ENCODE results near the gene ERAP2. TPM values are rescaled to one million over a fixed set of nuclear protein-coding genes. Genes with fewer than 3 reads are reported as not detected.

ERAP2 gene
- polyA plus RNA-seq, 1 experiment, result 9.2 TPM

- TF ChIP-seq, protein P1, sequence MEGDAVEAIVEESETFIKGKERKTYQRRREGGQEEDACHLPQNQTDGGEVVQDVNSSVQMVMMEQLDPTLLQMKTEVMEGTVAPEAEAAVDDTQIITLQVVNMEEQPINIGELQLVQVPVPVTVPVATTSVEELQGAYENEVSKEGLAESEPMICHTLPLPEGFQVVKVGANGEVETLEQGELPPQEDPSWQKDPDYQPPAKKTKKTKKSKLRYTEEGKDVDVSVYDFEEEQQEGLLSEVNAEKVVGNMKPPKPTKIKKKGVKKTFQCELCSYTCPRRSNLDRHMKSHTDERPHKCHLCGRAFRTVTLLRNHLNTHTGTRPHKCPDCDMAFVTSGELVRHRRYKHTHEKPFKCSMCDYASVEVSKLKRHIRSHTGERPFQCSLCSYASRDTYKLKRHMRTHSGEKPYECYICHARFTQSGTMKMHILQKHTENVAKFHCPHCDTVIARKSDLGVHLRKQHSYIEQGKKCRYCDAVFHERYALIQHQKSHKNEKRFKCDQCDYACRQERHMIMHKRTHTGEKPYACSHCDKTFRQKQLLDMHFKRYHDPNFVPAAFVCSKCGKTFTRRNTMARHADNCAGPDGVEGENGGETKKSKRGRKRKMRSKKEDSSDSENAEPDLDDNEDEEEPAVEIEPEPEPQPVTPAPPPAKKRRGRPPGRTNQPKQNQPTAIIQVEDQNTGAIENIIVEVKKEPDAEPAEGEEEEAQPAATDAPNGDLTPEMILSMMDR (IDR thresholded peaks at IDR 0.05; ENCODE audit: insufficient read depth, low read depth, low read length), result no peak
- Histone ChIP-seq H3K36me3 (ENCODE audit: control insufficient read depth, insufficient read depth, low read length) (no peaks in the 10 kb centered on the region), H3K4me3 (ENCODE audit: low read depth, low read length) (no peak overlapping the region), H3K27me3 (ENCODE audit: control insufficient read depth, insufficient read depth, low read length) (no peaks in the 10 kb centered on the region)
- POLR2A ChIA-PET, result no interaction called here
- peak; percentile 53 for DNase-seq (ENCODE audit: low read depth)
- CTCF ChIA-PET, result interaction anchor here (1.6 kb wide), 1 partner anchor 12 kb away, joined by 6 read pairs; no protein-coding TSS in a partner anchor
Measured at GRCh38 chr5:96844481-96844990, 31.8 kb upstream of the ERAP2 start.

- TF ChIP-seq, protein P1 (IDR thresholded peaks at IDR 0.05; ENCODE audit: insufficient read depth, low read depth, low read length), result no peak
- DNase-seq (ENCODE audit: low read depth), result no peak
- ChIA-PET POLR2A (no interaction called here), CTCF (no interaction called here)
- Histone ChIP-seq H3K4me3 (ENCODE audit: low read depth, low read length) (no peak overlapping the region), H3K27me3 (ENCODE audit: control insufficient read depth, insufficient read depth, low read length) (no peaks in the 10 kb centered on the region), H3K36me3 (ENCODE audit: control insufficient read depth, insufficient read depth, low read length) (no peaks in the 10 kb centered on the region)
Measured at GRCh38 chr5:96851312-96852062, 24.8 kb upstream of the ERAP2 start.

DNA sequence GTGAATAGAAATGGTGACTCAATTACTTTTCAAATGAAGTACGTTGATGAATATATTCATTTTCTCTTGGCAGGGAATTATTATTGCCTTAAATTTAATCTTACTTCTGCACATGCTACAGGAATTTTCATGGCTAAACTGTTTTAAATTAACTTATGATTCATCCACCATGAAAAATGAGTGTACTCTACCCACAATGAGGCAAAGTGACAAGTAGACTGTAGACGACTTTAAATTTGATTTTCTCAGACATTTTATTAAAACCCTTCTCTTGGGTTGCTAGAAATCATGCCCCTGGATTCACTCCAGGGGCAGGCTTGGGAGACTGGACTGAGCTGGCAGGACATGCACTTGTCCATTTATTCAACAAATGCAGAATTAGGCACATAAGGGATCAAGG lies 23.5 kb upstream of the ERAP2 start:
- ChIA-PET CTCF (no interaction called here), POLR2A (no interaction called here)
- TF ChIP-seq, protein P1 (IDR thresholded peaks at IDR 0.05; ENCODE audit: insufficient read depth, low read depth, low read length), result no peak
- Histone ChIP-seq H3K36me3 (ENCODE audit: control insufficient read depth, insufficient read depth, low read length) (no peaks in the 10 kb centered on the region), H3K4me3 (ENCODE audit: low read depth, low read length) (no peak overlapping the region), H3K27me3 (ENCODE audit: control insufficient read depth, insufficient read depth, low read length) (no peaks in the 10 kb centered on the region; the same call in 1 of the 2 replicates)
- DNase-seq (ENCODE audit: low read depth), result peak; percentile 25

- no peak for DNase-seq (ENCODE audit: low read depth)
- TF ChIP-seq, protein P1 (IDR thresholded peaks at IDR 0.05; ENCODE audit: insufficient read depth, low read depth, low read length), result no peak
- H3K27me3 ChIP-seq (ENCODE audit: control insufficient read depth, insufficient read depth, low read length), result no peaks in the 10 kb centered on the region; the same call in 1 of the 2 replicates
- ChIA-PET CTCF (interaction anchor here (4.1 kb wide), 1 partner anchor 15 kb away, joined by 18 read pairs; no protein-coding TSS in a partner anchor), POLR2A (no interaction called here)
- no peaks in the 10 kb centered on the region for H3K36me3 ChIP-seq (ENCODE audit: control insufficient read depth, insufficient read depth, low read length)
- H3K4me3 ChIP-seq (ENCODE audit: low read depth, low read length), result no peak overlapping the region
Measured at GRCh38 chr5:96854067-96854466, 22.2 kb upstream of the ERAP2 start.

- ChIA-PET CTCF (interaction anchor here (1.2 to 4.1 kb wide), 3 partner anchors 12 to 307 kb away, joined by 4 to 18 read pairs (median 5); no protein-coding TSS in a partner anchor), POLR2A (no interaction called here)
- Histone ChIP-seq H3K27me3 (ENCODE audit: control insufficient read depth, insufficient read depth, low read length) (no peaks in the 10 kb centered on the region; the same call in 1 of the 2 replicates), H3K4me3 (ENCODE audit: low read depth, low read length) (no peak overlapping the region), H3K36me3 (ENCODE audit: control insufficient read depth, insufficient read depth, low read length) (no peaks in the 10 kb centered on the region)
- DNase-seq (ENCODE audit: low read depth), result no peak
- TF ChIP-seq, protein P1 (IDR thresholded peaks at IDR 0.05; ENCODE audit: insufficient read depth, low read depth, low read length), result no peak
Measured at GRCh38 chr5:96855031-96855872, 21.0 kb upstream of the ERAP2 start.
